GM12878 (cell line): Measurements from ENCODE around the gene DAD1.
"Not testable (repeated sequence)": the region's sequence is repeated elsewhere in the genome, so short reads cannot be mapped to it uniquely, and the experiment has no call there.

Experiments
- BCL11A ChIP-seq: IDR thresholded peaks from 2 replicates; pipeline ENCODE4 v1.6.1; 2011; ENCODE audit warnings: low read depth, low read length
- EP300 ChIP-seq, 2 experiments: fragments of 150-350 bp in 1 of 2; IDR thresholded peaks; 2 replicates each; pipeline ENCODE4 v1.6.1; 2011 to 2012; ENCODE audit warnings: low read depth in 2 of 2, low read length in 2 of 2, borderline replicate concordance in 1 of 2, improper control_type of control experiment in 1 of 2, inconsistent platforms in 1 of 2; ENCODE audit not compliant: control insufficient read depth in 1 of 2
- POLR2A ChIP-seq: IDR thresholded peaks from 2 replicates; pipeline ENCODE4 v1.6.1; 2011; ENCODE audit warnings: low read depth, mild to moderate bottlenecking, low read length
- RFX5 ChIP-seq: IDR thresholded peaks from 2 replicates; pipeline ENCODE4 v1.6.1; 2011; ENCODE audit warnings: low read depth, low read length, improper control_type of control experiment
- YBX1 ChIP-seq: fragments of 450-650 bp; IDR thresholded peaks from 2 replicates; pipeline ENCODE4 v1.6.1; 2016; ENCODE audit warnings: antibody characterized with exemption
- ZZZ3 ChIP-seq: IDR thresholded peaks from 2 replicates; pipeline ENCODE4 v1.6.1; 2011; ENCODE audit warnings: low read depth; ENCODE audit not compliant: control insufficient read depth, insufficient read length
- TF ChIP-seq, protein P1 (sequence below), 3 experiments: IDR thresholded peaks in 2 of 3; conservative IDR thresholded peaks in 1 of 3; 2 replicates each; pipeline ENCODE4 v1.5.1; 2011; ENCODE audit warnings: low read depth in 3 of 3, low read length in 3 of 3, mild to moderate bottlenecking in 3 of 3, control low read depth in 2 of 3, moderate library complexity in 2 of 3, inconsistent platforms in 1 of 3, mixed read lengths in 1 of 3; ENCODE audit not compliant: control insufficient read depth in 2 of 3, insufficient read depth in 1 of 3; ENCODE audit errors: extremely low read depth in 1 of 3
- TF ChIP-seq, protein P2 (sequence below): fragments of 450-650 bp; formaldehyde crosslinking; IDR thresholded peaks from 2 replicates; pipeline ENCODE4 v1.4.0; 2020; ENCODE audit warnings: mild to moderate bottlenecking, moderate library complexity
- TF ChIP-seq, protein P3 (sequence below): fragments of 450-650 bp; IDR thresholded peaks from 2 replicates; pipeline ENCODE4 v1.6.1; 2018; ENCODE audit warnings: borderline replicate concordance, mild to moderate bottlenecking; ENCODE audit not compliant: partially characterized antibody

DNA sequence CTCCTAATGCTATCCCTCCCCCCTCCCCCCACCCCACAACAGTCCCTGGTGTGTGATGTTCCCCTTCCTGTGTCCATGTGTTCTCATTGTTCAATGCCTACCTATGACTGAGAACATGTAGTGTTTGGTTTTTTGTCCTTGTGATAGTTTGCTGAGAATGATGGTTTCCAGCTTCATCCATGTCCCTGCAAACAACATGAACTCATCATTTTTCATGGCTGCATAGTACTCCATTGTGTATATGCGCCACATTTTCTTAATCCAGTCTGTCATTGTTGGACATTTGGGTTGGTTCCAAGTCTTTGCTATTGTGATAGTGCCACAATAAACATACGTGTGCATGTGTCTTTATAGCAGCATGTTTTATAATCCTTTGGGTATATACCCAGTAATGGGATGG, 26.7 kb upstream of the DAD1 start:
- not testable (repeated sequence) for TF ChIP-seq RFX5; EP300 (IDR thresholded peaks at IDR 0.05; ENCODE audit: borderline replicate concordance in 1 of 2, control insufficient read depth in 1 of 2, low read depth in 2 of 2, low read length in 2 of 2); POLR2A; ZZZ3; YBX1; BCL11A
- TF ChIP-seq, protein P1, sequence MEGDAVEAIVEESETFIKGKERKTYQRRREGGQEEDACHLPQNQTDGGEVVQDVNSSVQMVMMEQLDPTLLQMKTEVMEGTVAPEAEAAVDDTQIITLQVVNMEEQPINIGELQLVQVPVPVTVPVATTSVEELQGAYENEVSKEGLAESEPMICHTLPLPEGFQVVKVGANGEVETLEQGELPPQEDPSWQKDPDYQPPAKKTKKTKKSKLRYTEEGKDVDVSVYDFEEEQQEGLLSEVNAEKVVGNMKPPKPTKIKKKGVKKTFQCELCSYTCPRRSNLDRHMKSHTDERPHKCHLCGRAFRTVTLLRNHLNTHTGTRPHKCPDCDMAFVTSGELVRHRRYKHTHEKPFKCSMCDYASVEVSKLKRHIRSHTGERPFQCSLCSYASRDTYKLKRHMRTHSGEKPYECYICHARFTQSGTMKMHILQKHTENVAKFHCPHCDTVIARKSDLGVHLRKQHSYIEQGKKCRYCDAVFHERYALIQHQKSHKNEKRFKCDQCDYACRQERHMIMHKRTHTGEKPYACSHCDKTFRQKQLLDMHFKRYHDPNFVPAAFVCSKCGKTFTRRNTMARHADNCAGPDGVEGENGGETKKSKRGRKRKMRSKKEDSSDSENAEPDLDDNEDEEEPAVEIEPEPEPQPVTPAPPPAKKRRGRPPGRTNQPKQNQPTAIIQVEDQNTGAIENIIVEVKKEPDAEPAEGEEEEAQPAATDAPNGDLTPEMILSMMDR (IDR thresholded peaks at IDR 0.05 in 2 of 3, conservative IDR thresholded peaks at IDR 0.05 in 1 of 3; ENCODE audit: control insufficient read depth in 2 of 3, extremely low read depth in 1 of 3, insufficient read depth in 1 of 3, low read depth in 3 of 3, low read length in 3 of 3) = not testable (repeated sequence)
- TF ChIP-seq, protein P2, sequence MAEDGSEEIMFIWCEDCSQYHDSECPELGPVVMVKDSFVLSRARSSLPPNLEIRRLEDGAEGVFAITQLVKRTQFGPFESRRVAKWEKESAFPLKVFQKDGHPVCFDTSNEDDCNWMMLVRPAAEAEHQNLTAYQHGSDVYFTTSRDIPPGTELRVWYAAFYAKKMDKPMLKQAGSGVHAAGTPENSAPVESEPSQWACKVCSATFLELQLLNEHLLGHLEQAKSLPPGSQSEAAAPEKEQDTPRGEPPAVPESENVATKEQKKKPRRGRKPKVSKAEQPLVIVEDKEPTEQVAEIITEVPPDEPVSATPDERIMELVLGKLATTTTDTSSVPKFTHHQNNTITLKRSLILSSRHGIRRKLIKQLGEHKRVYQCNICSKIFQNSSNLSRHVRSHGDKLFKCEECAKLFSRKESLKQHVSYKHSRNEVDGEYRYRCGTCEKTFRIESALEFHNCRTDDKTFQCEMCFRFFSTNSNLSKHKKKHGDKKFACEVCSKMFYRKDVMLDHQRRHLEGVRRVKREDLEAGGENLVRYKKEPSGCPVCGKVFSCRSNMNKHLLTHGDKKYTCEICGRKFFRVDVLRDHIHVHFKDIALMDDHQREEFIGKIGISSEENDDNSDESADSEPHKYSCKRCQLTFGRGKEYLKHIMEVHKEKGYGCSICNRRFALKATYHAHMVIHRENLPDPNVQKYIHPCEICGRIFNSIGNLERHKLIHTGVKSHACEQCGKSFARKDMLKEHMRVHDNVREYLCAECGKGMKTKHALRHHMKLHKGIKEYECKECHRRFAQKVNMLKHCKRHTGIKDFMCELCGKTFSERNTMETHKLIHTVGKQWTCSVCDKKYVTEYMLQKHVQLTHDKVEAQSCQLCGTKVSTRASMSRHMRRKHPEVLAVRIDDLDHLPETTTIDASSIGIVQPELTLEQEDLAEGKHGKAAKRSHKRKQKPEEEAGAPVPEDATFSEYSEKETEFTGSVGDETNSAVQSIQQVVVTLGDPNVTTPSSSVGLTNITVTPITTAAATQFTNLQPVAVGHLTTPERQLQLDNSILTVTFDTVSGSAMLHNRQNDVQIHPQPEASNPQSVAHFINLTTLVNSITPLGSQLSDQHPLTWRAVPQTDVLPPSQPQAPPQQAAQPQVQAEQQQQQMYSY (CRISPR knock-in tag) = not testable (repeated sequence)
- TF ChIP-seq, protein P3, sequence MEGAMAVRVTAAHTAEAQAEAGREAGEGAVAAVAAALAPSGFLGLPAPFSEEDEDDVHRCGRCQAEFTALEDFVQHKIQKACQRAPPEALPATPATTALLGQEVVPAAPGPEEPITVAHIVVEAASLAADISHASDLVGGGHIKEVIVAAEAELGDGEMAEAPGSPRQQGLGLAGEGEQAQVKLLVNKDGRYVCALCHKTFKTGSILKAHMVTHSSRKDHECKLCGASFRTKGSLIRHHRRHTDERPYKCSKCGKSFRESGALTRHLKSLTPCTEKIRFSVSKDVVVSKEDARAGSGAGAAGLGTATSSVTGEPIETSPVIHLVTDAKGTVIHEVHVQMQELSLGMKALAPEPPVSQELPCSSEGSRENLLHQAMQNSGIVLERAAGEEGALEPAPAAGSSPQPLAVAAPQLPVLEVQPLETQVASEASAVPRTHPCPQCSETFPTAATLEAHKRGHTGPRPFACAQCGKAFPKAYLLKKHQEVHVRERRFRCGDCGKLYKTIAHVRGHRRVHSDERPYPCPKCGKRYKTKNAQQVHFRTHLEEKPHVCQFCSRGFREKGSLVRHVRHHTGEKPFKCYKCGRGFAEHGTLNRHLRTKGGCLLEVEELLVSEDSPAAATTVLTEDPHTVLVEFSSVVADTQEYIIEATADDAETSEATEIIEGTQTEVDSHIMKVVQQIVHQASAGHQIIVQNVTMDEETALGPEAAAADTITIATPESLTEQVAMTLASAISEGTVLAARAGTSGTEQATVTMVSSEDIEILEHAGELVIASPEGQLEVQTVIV = not testable (repeated sequence)
